DOHH2 (cell line): ENCODE data around the gene CORO1C.

ENCODE experiments used
- H3F3A ChIP-seq: fragments of 200-600 bp; sonication (generic), shearing (Covaris generic); 2 replicates; pipeline ENCODE4 v1.6.0; 2016; ENCODE audit warnings: antibody characterized with exemption, mild to moderate bottlenecking; ENCODE audit not compliant: control insufficient read depth, insufficient read depth
- H3K27ac ChIP-seq: fragments of 200-600 bp; sonication (generic); 2 replicates; pipeline ENCODE4 v1.5.1; 2014; ENCODE audit warnings: low read depth, mild to moderate bottlenecking, low read length, moderate library complexity
- H3K27me3 ChIP-seq: fragments of 200-600 bp; sonication (generic); 2 replicates; pipeline ENCODE4 v1.6.1; 2014; ENCODE audit warnings: mild to moderate bottlenecking, low read length, mixed read lengths; ENCODE audit not compliant: control insufficient read depth
- H3K36me3 ChIP-seq: fragments of 200-600 bp; sonication (generic); 2 replicates; pipeline ENCODE4 v1.6.1; 2014; ENCODE audit warnings: mild to moderate bottlenecking, low read length, moderate library complexity, mixed read lengths; ENCODE audit not compliant: control insufficient read depth
- H3K4me1 ChIP-seq: fragments of 200-600 bp; sonication (generic); 2 replicates; pipeline ENCODE4 v1.6.1; 2014; ENCODE audit warnings: mild to moderate bottlenecking, low read length, mixed read lengths; ENCODE audit not compliant: control insufficient read depth
- H3K4me2 ChIP-seq: fragments of 200-600 bp; sonication (generic); 2 replicates; pipeline ENCODE4 v1.6.0; 2014; ENCODE audit warnings: mild to moderate bottlenecking, low read length, moderate library complexity
- H3K4me3 ChIP-seq: fragments of 200-600 bp; sonication (generic); 2 replicates; pipeline ENCODE4 v1.5.1; 2014; ENCODE audit warnings: mild to moderate bottlenecking, low read length, mixed read lengths
- H3K79me2 ChIP-seq: fragments of 200-600 bp; sonication (generic); 2 replicates; pipeline ENCODE4 v1.6.1; 2014; ENCODE audit warnings: mild to moderate bottlenecking, low read length, mixed read lengths; ENCODE audit not compliant: control insufficient read depth
- H3K9me2 ChIP-seq: fragments of 200-600 bp; sonication (generic); replicated peaks from 2 replicates; pipeline ENCODE4 v1.6.1; 2014; ENCODE audit warnings: mild to moderate bottlenecking, low read length, mixed read lengths; ENCODE audit not compliant: control insufficient read depth
- H3K9me3 ChIP-seq: fragments of 200-600 bp; sonication (generic); 2 replicates; pipeline ENCODE4 v1.6.1; 2014; ENCODE audit warnings: antibody characterized with exemption, low read length, mixed read lengths; ENCODE audit not compliant: control insufficient read depth, insufficient read depth
- H4K20me1 ChIP-seq: fragments of 200-600 bp; sonication (generic); 2 replicates; pipeline ENCODE4 v1.6.0; 2014; ENCODE audit warnings: low read depth, mild to moderate bottlenecking, antibody characterized with exemption, low read length, moderate library complexity; ENCODE audit not compliant: control insufficient read depth, insufficient read depth
- CTCF ChIP-seq: fragments of 200-600 bp; sonication (generic); IDR thresholded peaks from one replicate; pipeline ENCODE4 v1.5.1; 2014; ENCODE audit warnings: antibody characterized with exemption, mild to moderate bottlenecking, low read depth, low read length; ENCODE audit not compliant: poor library complexity, severe bottlenecking
- EZH2phosphoT487 ChIP-seq: fragments of 200-600 bp; sonication (generic); IDR thresholded peaks from 2 replicates; pipeline ENCODE4 v1.6.1; 2017; ENCODE audit warnings: borderline replicate concordance, mild to moderate bottlenecking, antibody characterized with exemption, low read length, moderate library complexity, mixed read lengths

The CORO1C gene

GRCh38 chr12:108697905-108698304 lies 33.4 kb downstream of the CORO1C start:
- Histone ChIP-seq H3K79me2 (no peaks in the 10 kb centered on the region), H3K4me3 (no peak overlapping the region), H3F3A (no peaks in the 10 kb centered on the region), H3K4me1 (no peaks in the 10 kb centered on the region), H3K9me2 (no peaks in the 10 kb centered on the region), H3K4me2 (no peak overlapping the region), H3K36me3 (0 out of 2 replicates have a peak, but pooled peaks cover 2% of the 10 kb centered on the region), H3K27me3 (0 out of 2 replicates have a peak, but pooled peaks cover 4% of the 10 kb centered on the region), H3K27ac (no peak overlapping the region), H3K9me3 (no peaks in the 10 kb centered on the region), H4K20me1 (no peaks in the 10 kb centered on the region)
- TF ChIP-seq EZH2phosphoT487 (no peak), CTCF (no peak)

- no peaks in the 10 kb centered on the region for H3K79me2 ChIP-seq
- no peaks in the 10 kb centered on the region for H3F3A ChIP-seq
- H3K9me2 ChIP-seq = no peaks in the 10 kb centered on the region
- no peaks in the 10 kb centered on the region for H3K9me3 ChIP-seq
- H3K4me3 ChIP-seq = no peak overlapping the region
- H3K4me2 ChIP-seq = no peak overlapping the region
- H3K4me1 ChIP-seq = peaks cover 6% of the 10 kb centered on the region
- H4K20me1 ChIP-seq = no peaks in the 10 kb centered on the region
- 0 out of 2 replicates have a peak, but pooled peaks cover 2% of the 10 kb centered on the region for H3K36me3 ChIP-seq
- 0 out of 2 replicates have a peak, but pooled peaks cover under 1% of the 10 kb centered on the region for H3K27me3 ChIP-seq
- H3K27ac ChIP-seq = no peak overlapping the region
- TF ChIP-seq EZH2phosphoT487 (no peak), CTCF (no peak)
These were observed 34.4 kb downstream of the CORO1C start for GRCh38 chr12:108696996-108697290.

- Histone ChIP-seq H4K20me1 (no peaks in the 10 kb centered on the region), H3K9me3 (no peaks in the 10 kb centered on the region), H3K4me3 (no peak overlapping the region), H3K27me3 (no peaks in the 10 kb centered on the region), H3K9me2 (no peaks in the 10 kb centered on the region), H3K4me2 (no peak overlapping the region), H3K79me2 (no peaks in the 10 kb centered on the region), H3K36me3 (0 out of 2 replicates have a peak, but pooled peaks cover 2% of the 10 kb centered on the region), H3F3A (no peaks in the 10 kb centered on the region), H3K27ac (no peak overlapping the region), H3K4me1 (peaks cover 12% of the 10 kb centered on the region)
- TF ChIP-seq CTCF (no peak), EZH2phosphoT487 (no peak)
These were observed 35.0 kb downstream of the CORO1C start for GRCh38 chr12:108696111-108696995.
